Smooth muscle cell (in vitro differentiated cells): ENCODE measurements around the gene EPS8L1. TPM values are rescaled to one million over a fixed set of nuclear protein-coding genes. Genes with fewer than 3 reads are reported as not detected.

ENCODE experiments used
- DNase-seq: peaks from one replicate; lab custom pipeline; 2025; ENCODE audit not compliant: unreplicated experiment; lab: John Stamatoyannopoulos, UW
- H2AFZ ChIP-seq: fragments of 200-600 bp; sonication (generic); 2 replicates; pipeline ENCODE4 v1.6.0; 2016; ENCODE audit warnings: antibody characterized with exemption, low read depth, mild to moderate bottlenecking
- H3F3A ChIP-seq: fragments of 200-600 bp; sonication (generic); 2 replicates; pipeline ENCODE4 v1.6.0; 2017; ENCODE audit warnings: antibody characterized with exemption, low read depth
- H3K27ac ChIP-seq: fragments of 200-600 bp; sonication (generic); 2 replicates; pipeline ENCODE4 v1.5.1; 2016; ENCODE audit warnings: low read depth, mild to moderate bottlenecking
- H3K27me3 ChIP-seq: fragments of 200-600 bp; sonication (generic); 2 replicates; pipeline ENCODE4 v1.6.1; 2016; ENCODE audit warnings: low read depth, mild to moderate bottlenecking
- H3K36me3 ChIP-seq: fragments of 200-600 bp; sonication (generic); 2 replicates; pipeline ENCODE4 v1.5.1; 2016; ENCODE audit warnings: low read depth
- H3K4me1 ChIP-seq: fragments of 200-600 bp; sonication (generic); 2 replicates; pipeline ENCODE4 v1.5.1; 2016; ENCODE audit warnings: low read depth
- H3K4me2 ChIP-seq: fragments of 200-600 bp; sonication (generic); 2 replicates; pipeline ENCODE4 v1.6.0; 2016; ENCODE audit warnings: mild to moderate bottlenecking
- H3K4me3 ChIP-seq: fragments of 200-600 bp; sonication (generic); 2 replicates; pipeline ENCODE4 v1.5.1; 2016; ENCODE audit warnings: mild to moderate bottlenecking
- H3K79me2 ChIP-seq: fragments of 200-600 bp; sonication (generic); 2 replicates; pipeline ENCODE4 v1.6.0; 2016; ENCODE audit warnings: low read depth, mild to moderate bottlenecking
- H3K9ac ChIP-seq: fragments of 200-600 bp; sonication (generic); 2 replicates; pipeline ENCODE4 v1.6.0; 2016; ENCODE audit warnings: low read depth
- H3K9me3 ChIP-seq: fragments of 200-600 bp; sonication (generic); replicated peaks from 2 replicates; pipeline ENCODE4 v1.5.1; 2016; ENCODE audit warnings: low read depth
- H4K20me1 ChIP-seq: fragments of 200-600 bp; sonication (generic); 2 replicates; pipeline ENCODE4 v1.6.0; 2016; ENCODE audit warnings: low read depth
- WGBS: methylation state at CpG from one replicate; pipeline ENCODE4 v1.1.7; 2016; ENCODE audit warnings: low lambda C conversion rate; 5-methylcytosine and 5-hydroxymethylcytosine counted together
- polyA plus RNA-seq: library from polyadenylated mRNA; unstranded; fragments of >200 nt; fragmentation: Nextera tagmentation; extraction: Ambion mirVana; gene quantifications from 2 replicates; pipeline ENCODE4 v1.2.1, GENCODE V29; 2016
- total RNA-seq: library from RNA; depleted of rRNA; stranded (reverse); fragments of >200 nt; gene quantifications from 2 replicates; pipeline ENCODE4 v1.2.3, GENCODE V29; 2014
- TF ChIP-seq, protein P1 (sequence below): fragments of 200-600 bp; sonication (generic); IDR thresholded peaks from 2 replicates; pipeline ENCODE4 v1.5.1; 2017; ENCODE audit warnings: borderline replicate concordance, mild to moderate bottlenecking, antibody characterized with exemption; ENCODE audit not compliant: insufficient read depth, poor library complexity, severe bottlenecking

EPS8L1 gene
- total and polyA plus RNA-seq, 2 experiments from 2014 or later = 16.8 to 32.9 TPM

DNA sequence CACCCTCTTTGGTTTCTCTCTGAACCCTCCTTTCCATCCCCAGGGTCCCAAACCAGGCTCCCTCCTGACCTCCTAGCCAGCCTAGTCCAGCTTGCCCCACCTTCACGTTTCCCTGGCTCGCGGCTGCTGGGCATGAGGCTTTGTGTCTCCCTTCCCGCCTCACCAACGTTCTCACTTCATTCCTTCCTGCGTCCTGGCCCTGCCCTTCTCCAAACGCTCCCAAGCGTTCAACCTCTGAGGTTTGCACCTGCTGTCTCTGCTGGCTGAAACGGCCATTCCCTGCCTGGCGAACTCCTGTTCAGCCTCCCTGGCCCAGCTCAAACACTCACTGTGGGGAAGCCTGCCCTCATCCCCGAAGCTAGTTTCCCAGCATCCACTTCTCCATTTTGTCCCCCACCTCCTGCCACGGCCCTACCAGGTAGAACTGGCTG, 12.4 kb downstream of the EPS8L1 start:
- H3K4me3 ChIP-seq = no peak overlapping the region
- no peaks in the 10 kb centered on the region for H3K9me3 ChIP-seq
- H3K9ac ChIP-seq = no peak overlapping the region
- no peak overlapping the region for H2AFZ ChIP-seq
- H3K4me2 ChIP-seq = peak overlapping the region; percentile 94
- TF ChIP-seq, protein P1, sequence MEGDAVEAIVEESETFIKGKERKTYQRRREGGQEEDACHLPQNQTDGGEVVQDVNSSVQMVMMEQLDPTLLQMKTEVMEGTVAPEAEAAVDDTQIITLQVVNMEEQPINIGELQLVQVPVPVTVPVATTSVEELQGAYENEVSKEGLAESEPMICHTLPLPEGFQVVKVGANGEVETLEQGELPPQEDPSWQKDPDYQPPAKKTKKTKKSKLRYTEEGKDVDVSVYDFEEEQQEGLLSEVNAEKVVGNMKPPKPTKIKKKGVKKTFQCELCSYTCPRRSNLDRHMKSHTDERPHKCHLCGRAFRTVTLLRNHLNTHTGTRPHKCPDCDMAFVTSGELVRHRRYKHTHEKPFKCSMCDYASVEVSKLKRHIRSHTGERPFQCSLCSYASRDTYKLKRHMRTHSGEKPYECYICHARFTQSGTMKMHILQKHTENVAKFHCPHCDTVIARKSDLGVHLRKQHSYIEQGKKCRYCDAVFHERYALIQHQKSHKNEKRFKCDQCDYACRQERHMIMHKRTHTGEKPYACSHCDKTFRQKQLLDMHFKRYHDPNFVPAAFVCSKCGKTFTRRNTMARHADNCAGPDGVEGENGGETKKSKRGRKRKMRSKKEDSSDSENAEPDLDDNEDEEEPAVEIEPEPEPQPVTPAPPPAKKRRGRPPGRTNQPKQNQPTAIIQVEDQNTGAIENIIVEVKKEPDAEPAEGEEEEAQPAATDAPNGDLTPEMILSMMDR = no peak
- WGBS = 87% methylated on average over 12 of the region's 12 CpGs
- H4K20me1 ChIP-seq = peaks cover 29% of the 10 kb centered on the region
- H3K36me3 ChIP-seq = no peaks in the 10 kb centered on the region
- H3K27ac ChIP-seq = no peak overlapping the region
- peaks cover 6% of the 10 kb centered on the region for H3F3A ChIP-seq
- H3K4me1 ChIP-seq = peaks cover 8% of the 10 kb centered on the region
- H3K79me2 ChIP-seq = no peaks in the 10 kb centered on the region
- H3K27me3 ChIP-seq = peaks cover 25% of the 10 kb centered on the region
- DNase-seq = no peak

DNA sequence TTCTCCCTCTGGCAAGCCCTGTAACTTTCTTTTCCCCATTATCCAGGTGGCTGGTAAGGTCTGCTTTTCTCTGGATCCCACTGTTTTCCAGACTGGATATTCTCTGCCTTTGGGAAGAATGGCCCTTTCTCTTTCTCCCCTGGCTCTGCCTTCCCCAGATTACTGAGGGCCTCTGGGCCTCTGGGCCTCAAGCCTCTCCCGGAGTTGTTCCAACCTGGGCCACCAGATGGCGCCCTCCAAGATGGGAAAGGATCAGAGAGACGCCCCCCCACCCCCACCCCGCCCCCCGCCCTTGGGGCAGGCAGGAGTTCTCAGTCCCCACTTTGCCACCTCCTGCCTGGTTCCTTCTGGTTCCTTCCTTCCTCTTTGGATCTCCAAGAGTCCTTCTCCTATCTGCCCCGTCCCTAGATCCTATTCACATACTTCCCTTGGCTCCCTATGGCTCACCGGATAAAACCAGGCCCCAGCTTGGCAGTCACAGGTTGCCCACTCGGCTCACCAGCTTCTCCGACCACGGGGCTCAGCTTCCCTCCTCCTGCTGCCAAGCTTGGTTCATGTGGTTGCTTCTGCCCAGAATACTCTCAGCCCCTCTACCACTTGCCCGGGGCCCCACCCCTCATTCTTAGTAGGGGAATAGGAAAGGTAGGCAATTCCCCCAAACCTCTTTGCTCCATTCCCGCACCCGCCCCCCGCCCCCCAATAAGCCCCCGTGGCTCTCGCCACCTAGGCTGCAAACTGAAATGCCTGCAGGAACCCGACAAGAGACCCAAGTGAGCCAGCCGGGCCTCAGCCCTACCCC, 13.1 kb downstream of the EPS8L1 start:
- peaks cover 8% of the 10 kb centered on the region for H3K4me1 ChIP-seq
- H3K4me2 ChIP-seq = no peak overlapping the region
- 77% methylated on average over 11 of the region's 18 CpGs for WGBS
- no peak overlapping the region for H3K9ac ChIP-seq
- peaks cover 29% of the 10 kb centered on the region for H4K20me1 ChIP-seq
- H3K36me3 ChIP-seq = no peaks in the 10 kb centered on the region
- peaks cover 6% of the 10 kb centered on the region for H3F3A ChIP-seq
- no peaks in the 10 kb centered on the region for H3K9me3 ChIP-seq
- peaks cover 25% of the 10 kb centered on the region for H3K27me3 ChIP-seq
- no peaks in the 10 kb centered on the region for H3K79me2 ChIP-seq
- DNase-seq = peak; percentile 75
- no peak overlapping the region for H3K4me3 ChIP-seq
- TF ChIP-seq, protein P1 = peak; percentile 85
- H3K27ac ChIP-seq = no peak overlapping the region
- no peak overlapping the region for H2AFZ ChIP-seq

DNA sequence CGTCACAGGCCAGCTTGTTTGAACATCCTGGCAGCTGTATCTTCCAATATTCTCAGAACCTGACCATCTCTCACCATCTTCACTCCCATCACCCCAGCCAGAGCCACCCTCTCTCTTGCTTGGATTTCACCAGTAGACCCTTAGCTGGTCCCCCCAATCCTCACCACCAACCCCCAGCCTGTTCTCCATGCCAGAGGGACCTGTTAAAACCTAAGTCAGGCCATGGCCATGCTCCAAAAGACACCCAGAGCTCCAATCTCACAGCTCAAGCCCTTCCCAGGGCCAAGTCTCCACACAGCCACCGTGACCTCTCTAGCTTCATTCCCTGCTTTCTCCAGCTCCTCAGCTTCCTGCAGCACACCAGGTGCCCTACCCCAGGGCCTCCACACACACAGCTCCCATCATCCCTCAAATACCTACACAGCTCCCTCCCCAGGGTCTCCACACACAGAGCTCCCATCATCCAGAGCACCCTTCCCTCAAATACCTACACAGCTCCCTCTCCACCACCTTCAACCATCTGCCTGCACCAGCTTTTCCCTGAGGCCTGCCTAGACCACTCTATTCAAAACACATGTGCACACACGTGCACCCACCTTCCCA, 13.8 kb downstream of the EPS8L1 start:
- Histone ChIP-seq H3K27me3 (peaks cover 20% of the 10 kb centered on the region), H3K79me2 (no peaks in the 10 kb centered on the region), H3F3A (peaks cover 6% of the 10 kb centered on the region), H4K20me1 (peaks cover 29% of the 10 kb centered on the region), H3K9ac (no peak overlapping the region), H3K4me3 (no peak overlapping the region), H3K9me3 (no peaks in the 10 kb centered on the region), H3K36me3 (no peaks in the 10 kb centered on the region), H3K4me2 (no peak overlapping the region), H2AFZ (no peak overlapping the region), H3K27ac (no peak overlapping the region), H3K4me1 (peaks cover 8% of the 10 kb centered on the region)
- no peak for DNase-seq
- WGBS = 98% methylated on average over 3 of the region's 3 CpGs
- TF ChIP-seq, protein P1 = no peak

DNA sequence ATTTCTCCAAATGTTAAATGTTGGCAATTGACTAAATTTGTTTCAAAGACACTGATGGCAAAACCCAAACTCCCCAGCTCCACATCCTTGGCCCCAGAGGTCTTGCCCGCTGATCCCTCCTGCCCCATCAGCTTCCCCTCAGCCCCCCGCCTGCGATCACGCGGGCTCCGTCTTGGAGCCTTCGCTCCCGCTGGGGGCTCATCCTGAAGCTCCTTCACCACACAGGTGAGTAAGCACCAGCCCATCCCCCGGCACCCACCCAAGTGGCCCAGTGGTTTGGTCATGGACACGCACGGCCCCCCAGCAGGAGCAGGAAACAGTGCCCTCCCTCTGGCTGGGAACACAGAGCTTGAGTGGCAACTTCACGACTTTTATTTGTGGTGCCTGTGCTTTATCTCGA, 14.9 kb downstream of the EPS8L1 start:
- Histone ChIP-seq H3K4me2 (no peak overlapping the region), H3K36me3 (no peaks in the 10 kb centered on the region), H3K9me3 (no peaks in the 10 kb centered on the region), H3K27ac (no peak overlapping the region), H3K79me2 (no peaks in the 10 kb centered on the region), H3F3A (peaks cover 6% of the 10 kb centered on the region), H3K9ac (no peak overlapping the region), H3K4me3 (no peak overlapping the region), H2AFZ (no peak overlapping the region), H3K27me3 (peaks cover 10% of the 10 kb centered on the region), H3K4me1 (peaks cover 8% of the 10 kb centered on the region), H4K20me1 (peaks cover 29% of the 10 kb centered on the region)
- WGBS = 97% methylated on average over 13 of the region's 13 CpGs
- DNase-seq = no peak
- TF ChIP-seq, protein P1 = no peak
